Measurements from ENCODE around the gene TGFBR2. TPM values are rescaled to one million over a fixed set of nuclear protein-coding genes. Genes with fewer than 3 reads are reported as not detected.

The TGFBR2 gene
- total RNA-seq, 1 donor from 2014 or later: 5.8 TPM

DNA sequence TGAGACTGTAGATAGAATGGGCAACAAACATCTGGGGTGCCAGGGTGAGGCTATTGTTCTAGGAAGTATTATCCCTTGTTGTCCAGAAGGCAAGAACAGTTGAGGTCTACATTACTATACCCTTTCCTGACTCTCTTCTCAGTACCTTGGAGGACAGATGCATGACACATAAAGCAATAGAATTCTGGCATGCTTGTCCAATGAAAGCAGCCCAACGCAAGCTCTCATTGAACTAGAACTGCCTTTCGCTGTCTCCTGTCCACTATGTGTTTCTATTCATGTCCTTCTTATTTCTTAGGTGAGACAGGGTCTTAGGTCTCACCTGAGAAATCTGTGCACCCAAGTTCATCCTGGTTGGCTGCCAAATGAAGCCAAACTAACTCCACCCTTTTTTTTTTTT is 68.6 kb downstream of the TGFBR2 start:
- no peak for DNase-seq

DNA sequence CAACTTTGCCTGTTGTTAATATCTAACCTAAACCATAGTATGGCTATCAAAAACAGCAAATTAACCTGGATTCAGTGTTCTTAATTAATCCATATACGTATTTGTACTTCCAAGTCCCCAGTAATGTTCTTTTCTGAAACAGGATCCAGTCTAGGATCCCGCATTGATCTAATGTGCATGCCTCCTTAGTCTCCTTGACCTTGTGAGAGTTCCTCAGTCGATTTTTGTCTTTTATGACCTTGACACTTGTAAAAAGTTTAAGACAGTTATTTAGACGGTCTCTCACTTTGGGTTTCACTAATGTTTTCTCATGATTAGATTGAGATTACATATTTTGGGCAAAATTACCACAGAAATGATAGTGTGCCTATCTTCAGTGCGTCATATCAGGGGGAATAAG is 69.4 kb downstream of the TGFBR2 start:
- DNase-seq: no peak

DNA sequence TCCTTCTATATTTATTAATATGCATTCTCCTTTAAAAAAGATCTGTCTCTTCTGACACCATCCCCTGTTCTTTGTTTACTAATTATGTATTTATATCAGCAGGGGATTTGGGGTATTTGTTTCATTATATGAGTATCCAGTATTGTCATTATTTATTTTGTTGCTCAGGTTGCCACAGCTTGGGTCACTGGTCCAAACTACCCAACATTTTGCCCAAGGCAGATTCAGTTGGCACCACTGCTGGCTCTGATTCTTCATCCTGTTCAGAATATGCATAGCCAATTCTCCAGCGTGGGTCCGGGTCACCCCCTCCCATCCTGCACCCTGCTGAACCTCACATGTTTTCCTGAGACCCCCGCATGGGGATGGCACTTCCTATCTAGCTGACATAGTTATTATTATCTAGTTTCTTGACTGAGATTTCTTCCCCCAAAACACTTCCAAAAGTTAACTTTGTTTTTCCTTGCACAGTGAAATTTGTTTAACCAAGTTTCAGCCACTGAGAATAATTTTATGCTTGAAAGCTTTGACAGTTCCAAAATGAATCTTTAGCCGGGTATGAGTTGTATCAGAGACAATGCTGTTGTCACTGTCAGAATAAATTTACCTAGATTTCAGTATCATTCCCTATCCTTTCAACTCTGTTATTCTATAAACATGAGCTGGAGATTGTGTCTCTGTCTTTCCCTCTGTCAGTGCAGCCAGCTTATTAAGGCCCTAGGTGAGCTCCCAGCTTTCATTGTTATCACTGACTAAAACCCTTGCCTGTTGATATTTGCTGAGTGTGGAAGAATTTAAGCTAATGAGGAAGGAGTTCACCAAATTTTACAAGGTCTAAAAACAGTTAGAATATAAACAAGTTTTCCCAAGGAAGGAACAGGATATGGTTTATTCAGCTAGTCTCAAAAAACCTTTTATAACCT is 70.3 kb downstream of the TGFBR2 start:
- no peak for DNase-seq

DNA sequence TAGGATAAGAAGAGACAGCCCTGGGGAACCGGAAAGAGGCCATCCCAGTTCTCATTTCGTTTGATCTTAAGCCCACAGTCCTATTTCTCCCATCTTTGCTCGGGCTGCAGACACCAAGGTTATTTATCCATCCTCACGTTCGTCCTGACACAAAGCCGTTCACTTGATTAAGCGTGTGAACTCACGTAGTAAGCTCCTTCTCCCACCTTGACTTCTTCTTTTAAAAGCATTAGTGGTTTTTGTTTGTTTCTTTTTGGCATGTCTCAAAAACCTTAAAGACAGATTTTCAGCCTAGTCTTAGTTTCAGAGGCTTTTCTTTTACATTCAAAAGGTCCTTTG is 70.9 kb downstream of the TGFBR2 start:
- no peak for DNase-seq

DNA sequence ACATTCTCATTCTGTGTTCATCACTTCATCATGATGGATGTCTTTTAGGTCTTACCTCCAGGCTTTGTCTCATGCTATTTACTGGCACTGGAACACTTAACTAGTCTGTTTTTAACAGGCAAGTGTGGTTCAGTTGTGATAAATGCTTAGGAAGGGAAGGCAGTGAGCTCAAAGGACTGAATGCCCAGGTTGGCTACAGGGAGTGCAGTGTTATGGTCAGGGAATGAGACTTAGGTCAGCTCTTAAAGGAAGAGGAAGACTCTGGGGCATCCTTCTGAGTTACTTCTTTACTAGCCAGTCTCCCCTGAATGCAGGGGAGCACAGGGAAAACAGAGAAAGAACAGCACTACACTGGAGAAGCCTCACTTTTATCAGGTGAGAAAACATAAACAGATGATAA is 72.6 kb downstream of the TGFBR2 start:
- DNase-seq: no peak

- peak; percentile 22 for DNase-seq
These were observed 74.6 kb downstream of the TGFBR2 start for GRCh38 chr3:30680789-30681648.

- no peak for DNase-seq
These were observed 75.3 kb downstream of the TGFBR2 start for GRCh38 chr3:30681649-30682211.

DNA sequence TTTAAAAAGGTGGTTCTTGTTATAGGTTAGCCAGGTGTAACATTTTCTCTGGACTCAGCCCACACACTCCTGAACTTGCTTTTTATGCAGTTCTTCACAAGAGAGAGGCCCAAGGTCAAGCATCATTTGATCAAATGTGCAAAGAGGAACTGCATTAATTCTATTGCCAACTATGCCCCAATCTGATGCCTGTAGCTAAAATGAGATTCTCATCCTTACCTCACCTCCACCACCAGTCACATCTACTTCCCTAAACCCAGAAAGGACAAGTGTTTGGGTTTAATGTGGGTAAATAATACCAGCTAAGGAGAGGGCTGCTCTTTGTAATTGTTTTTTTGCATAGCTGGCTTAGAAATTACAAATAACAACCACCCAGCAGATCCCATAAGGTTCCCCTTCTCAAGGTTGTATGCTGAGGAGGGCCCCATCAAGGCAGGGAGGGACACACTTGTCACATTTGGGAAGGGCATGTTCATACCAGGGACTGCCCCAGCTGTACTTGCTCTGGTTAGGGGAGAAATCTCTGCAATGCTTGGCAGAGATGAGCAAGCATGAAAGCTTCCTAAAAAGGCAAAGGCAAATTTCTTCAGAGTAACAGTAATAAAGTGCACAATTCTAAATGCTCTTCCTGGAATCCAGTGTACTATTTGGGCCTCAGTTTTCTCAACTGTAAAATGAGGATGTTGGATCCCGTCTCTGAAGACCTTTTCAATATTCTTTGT is 76.2 kb downstream of the TGFBR2 start:
- no peak for DNase-seq

DNA sequence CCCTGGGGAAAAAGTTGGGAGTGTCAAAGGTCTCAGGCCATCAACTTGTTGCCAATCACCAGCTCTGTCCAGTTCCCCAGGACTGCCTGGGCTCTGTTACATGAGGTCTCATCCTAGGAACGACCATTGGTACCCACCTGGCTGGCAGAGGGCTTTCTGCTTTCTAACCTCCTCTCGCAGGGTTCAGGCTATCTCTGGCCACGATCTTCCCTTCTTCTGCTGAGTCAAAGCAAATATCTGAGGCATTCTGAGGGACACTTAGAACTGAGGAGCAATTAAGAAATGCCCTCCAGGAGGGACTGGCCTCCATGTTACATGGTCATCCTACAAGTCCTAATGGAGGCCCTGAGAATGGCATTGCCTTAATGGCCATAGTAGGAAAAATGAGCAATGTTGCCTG is 77.4 kb downstream of the TGFBR2 start:
- DNase-seq: no peak

DNA sequence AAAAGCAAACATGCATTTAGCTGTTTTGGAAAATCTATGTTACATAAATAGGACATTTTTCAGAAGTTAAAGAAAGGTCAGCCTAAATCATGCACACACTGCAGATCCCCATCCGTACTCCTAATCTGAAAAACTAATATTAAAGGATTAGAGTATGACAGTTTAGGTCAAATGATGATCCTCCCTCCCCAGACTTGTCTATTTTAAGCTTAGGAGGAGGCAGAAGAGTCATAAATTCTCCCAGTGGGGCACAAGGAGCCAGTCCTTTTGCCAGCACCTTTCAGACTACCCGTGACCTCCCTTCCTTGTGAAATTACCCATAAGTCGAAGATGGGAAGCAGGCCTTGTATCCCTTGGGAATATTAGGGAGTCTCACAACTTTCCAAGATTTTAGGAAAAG is 78.0 kb downstream of the TGFBR2 start:
- no peak for DNase-seq

DNA sequence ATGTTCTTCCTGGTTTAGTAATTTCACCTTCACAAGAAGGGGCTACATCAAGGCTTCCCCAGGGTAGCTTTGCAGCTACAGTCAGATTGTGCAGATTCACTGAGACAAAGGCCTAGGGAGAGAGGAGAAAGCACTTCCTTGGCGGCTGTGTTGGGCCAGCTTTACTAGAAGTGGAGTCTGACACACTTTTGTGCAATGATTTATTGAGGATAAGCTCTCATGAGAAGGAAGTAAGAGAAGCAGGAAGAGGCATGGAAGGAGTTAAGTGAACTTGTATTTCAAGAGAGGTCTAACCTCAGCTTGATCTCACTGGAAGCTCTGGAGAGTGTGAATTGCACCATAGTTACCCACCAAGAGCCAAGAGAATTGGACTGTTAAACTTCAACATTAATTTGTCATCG is 78.9 kb downstream of the TGFBR2 start:
- no peak for DNase-seq

GRCh38 chr3:30686176-30686575 is 79.8 kb downstream of the TGFBR2 start:
- no peak for DNase-seq

- no peak for DNase-seq
These were observed 80.4 kb downstream of the TGFBR2 start for GRCh38 chr3:30686799-30687198.

- DNase-seq: no peak
These were observed 81.6 kb downstream of the TGFBR2 start for GRCh38 chr3:30687930-30688570.

- no peak for DNase-seq
These were observed 82.6 kb downstream of the TGFBR2 start for GRCh38 chr3:30688776-30689641.

DNA sequence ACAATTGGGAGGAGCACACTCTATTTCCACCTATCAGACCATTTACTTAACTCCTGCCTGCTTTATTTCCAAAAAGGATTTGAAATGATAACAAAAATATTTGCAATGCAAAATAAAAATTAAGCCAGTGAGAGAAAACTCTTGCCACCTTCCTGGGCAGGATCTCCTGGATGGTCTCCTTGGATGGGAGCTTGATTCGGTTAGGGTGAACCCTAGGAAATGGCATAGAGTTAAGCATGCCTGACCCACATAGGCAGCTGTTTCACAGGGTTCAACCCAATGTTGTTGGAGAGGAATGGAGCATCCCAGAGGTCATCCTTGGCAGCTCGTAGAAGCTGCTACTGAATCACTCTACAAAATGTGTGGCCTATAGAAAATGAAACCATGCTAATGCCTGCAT is 83.8 kb downstream of the TGFBR2 start:
- DNase-seq: no peak

DNA sequence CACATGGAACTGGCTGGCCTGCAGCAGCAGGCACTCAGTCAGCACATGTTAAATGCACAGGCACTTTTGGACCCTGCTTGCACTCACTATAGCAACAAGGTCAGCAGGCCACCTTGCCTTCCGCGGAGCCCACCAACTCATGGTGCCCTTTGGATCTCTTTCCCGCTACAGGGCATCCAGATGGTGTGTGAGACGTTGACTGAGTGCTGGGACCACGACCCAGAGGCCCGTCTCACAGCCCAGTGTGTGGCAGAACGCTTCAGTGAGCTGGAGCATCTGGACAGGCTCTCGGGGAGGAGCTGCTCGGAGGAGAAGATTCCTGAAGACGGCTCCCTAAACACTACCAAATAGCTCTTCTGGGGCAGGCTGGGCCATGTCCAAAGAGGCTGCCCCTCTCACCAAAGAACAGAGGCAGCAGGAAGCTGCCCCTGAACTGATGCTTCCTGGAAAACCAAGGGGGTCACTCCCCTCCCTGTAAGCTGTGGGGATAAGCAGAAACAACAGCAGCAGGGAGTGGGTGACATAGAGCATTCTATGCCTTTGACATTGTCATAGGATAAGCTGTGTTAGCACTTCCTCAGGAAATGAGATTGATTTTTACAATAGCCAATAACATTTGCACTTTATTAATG is 85.0 kb downstream of the TGFBR2 start:
- DNase-seq: no peak

DNA sequence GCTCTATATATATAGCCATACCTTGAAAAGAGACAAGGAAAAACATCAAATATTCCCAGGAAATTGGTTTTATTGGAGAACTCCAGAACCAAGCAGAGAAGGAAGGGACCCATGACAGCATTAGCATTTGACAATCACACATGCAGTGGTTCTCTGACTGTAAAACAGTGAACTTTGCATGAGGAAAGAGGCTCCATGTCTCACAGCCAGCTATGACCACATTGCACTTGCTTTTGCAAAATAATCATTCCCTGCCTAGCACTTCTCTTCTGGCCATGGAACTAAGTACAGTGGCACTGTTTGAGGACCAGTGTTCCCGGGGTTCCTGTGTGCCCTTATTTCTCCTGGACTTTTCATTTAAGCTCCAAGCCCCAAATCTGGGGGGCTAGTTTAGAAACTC is 85.5 kb downstream of the TGFBR2 start:
- no peak for DNase-seq

- DNase-seq: no peak
These were observed 86.2 kb downstream of the TGFBR2 start for GRCh38 chr3:30692498-30693130.

Measured in occipital lobe (tissue), 2 donors.